Measurements from ENCODE around the gene MMAB.

DNA sequence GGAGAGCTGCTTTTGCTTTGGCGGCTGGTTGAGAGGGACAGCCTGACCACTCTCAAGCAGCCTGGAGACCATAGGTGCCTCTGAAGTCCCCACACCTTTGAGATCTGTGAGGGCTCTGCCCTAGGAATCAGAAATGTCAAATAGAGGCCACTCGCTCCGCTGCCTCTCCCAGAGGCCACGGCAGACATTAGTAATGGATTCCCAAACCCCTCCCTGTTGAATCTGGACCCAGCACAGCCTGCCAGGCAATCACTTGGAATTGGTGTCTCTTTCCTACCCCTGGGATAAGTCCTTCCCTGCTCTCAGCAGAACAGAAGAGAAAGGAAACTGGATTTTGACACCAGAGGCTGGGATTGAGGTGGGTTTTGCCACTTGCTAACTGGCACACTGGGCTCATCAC, 25.0 kb downstream of the MMAB start:
- TF ChIP-seq POLR2A (IDR thresholded peaks at IDR 0.05) (no peak), POLR2AphosphoS5 (IDR thresholded peaks at IDR 0.05) (no peak)
- TF ChIP-seq, protein P1, sequence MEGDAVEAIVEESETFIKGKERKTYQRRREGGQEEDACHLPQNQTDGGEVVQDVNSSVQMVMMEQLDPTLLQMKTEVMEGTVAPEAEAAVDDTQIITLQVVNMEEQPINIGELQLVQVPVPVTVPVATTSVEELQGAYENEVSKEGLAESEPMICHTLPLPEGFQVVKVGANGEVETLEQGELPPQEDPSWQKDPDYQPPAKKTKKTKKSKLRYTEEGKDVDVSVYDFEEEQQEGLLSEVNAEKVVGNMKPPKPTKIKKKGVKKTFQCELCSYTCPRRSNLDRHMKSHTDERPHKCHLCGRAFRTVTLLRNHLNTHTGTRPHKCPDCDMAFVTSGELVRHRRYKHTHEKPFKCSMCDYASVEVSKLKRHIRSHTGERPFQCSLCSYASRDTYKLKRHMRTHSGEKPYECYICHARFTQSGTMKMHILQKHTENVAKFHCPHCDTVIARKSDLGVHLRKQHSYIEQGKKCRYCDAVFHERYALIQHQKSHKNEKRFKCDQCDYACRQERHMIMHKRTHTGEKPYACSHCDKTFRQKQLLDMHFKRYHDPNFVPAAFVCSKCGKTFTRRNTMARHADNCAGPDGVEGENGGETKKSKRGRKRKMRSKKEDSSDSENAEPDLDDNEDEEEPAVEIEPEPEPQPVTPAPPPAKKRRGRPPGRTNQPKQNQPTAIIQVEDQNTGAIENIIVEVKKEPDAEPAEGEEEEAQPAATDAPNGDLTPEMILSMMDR (IDR thresholded peaks at IDR 0.05), result no peak

Data from transverse colon (tissue), 4 donors.